MM.1S (cell line): Measurements from ENCODE around the gene ERCC5.

ENCODE experiments used
- EZH2phosphoT487 ChIP-seq: fragments of 300-600 bp; sonication (generic); IDR thresholded peaks from 2 replicates; pipeline ENCODE4 v1.6.1; 2018; ENCODE audit warnings: antibody characterized with exemption, low read length
- TF ChIP-seq, protein P1 (sequence below): fragments of 300-600 bp; sonication (generic); IDR thresholded peaks from 2 replicates; pipeline ENCODE4 v1.5.1; 2016; ENCODE audit warnings: antibody characterized with exemption, low read length, mixed read lengths

DNA sequence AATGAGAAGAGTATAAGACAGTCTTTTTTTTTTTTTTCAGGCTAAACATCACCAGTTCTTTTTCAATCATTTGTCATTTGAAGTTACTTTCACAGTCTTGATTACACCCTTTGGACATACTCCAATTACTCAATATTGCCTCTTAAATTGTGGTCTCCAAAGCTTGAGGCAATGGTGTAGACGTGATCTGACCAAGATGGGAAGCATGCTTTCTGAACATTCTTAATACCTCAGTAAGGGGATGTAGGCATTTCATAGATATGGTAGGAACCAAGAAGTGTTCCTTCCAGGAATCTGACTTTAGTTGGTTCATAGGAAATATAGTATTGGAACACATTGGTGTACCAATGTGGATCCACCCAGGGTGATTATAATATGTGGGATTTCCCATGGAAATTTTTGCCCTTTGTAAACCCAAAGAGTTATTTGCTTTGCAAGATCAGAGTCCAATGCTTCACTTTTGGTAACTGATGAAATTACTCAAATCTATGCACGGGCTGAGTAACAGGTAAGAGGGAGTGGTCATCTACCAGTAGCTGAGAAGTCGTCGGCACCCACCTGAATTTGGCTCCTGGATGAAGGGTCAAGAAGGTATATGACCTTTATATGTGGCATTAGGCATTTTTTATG lies 62.2 kb downstream of the ERCC5 start:
- TF ChIP-seq, protein P1, sequence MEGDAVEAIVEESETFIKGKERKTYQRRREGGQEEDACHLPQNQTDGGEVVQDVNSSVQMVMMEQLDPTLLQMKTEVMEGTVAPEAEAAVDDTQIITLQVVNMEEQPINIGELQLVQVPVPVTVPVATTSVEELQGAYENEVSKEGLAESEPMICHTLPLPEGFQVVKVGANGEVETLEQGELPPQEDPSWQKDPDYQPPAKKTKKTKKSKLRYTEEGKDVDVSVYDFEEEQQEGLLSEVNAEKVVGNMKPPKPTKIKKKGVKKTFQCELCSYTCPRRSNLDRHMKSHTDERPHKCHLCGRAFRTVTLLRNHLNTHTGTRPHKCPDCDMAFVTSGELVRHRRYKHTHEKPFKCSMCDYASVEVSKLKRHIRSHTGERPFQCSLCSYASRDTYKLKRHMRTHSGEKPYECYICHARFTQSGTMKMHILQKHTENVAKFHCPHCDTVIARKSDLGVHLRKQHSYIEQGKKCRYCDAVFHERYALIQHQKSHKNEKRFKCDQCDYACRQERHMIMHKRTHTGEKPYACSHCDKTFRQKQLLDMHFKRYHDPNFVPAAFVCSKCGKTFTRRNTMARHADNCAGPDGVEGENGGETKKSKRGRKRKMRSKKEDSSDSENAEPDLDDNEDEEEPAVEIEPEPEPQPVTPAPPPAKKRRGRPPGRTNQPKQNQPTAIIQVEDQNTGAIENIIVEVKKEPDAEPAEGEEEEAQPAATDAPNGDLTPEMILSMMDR = no peak
- no peak for TF ChIP-seq EZH2phosphoT487
